Measurements from ENCODE around the gene MROH2B.
A peak's percentile ranks its signal among the peaks of the same experiment; 100 is the strongest.
"Not testable (repeated sequence)": the region's sequence is repeated elsewhere in the genome, so short reads cannot be mapped to it uniquely, and the experiment has no call there.

The MROH2B gene

GRCh38 chr5:41071242-41071641, at the start of gene MROH2B:
TSS of gene MROH2B (minus strand) at chr5:41071342. CDS start at chr5:41070852, 490 bp downstream.
- DNase-seq: no peak

GRCh38 chr5:41120600-41120999, 49.5 kb upstream of the MROH2B start:
- DNase-seq: no peak

- no peak for DNase-seq
These were observed 47.0 kb upstream of the MROH2B start for GRCh38 chr5:41118177-41118576.

GRCh38 chr5:41115281-41115680, 44.1 kb upstream of the MROH2B start:
- DNase-seq: peak; percentile 32

- no peak for DNase-seq
These were observed 41.6 kb upstream of the MROH2B start for GRCh38 chr5:41112486-41113455.

GRCh38 chr5:41109186-41109585, 38.0 kb upstream of the MROH2B start:
- DNase-seq: no peak

GRCh38 chr5:41102341-41102740, 31.2 kb upstream of the MROH2B start:
- DNase-seq: no peak

GRCh38 chr5:41097642-41098041, 26.5 kb upstream of the MROH2B start:
- no peak for DNase-seq

- DNase-seq: no peak
These were observed 24.4 kb upstream of the MROH2B start for GRCh38 chr5:41095324-41096101.

GRCh38 chr5:41094871-41095270, 23.7 kb upstream of the MROH2B start:
- no peak for DNase-seq

- DNase-seq: no peak
These were observed 22.7 kb upstream of the MROH2B start for GRCh38 chr5:41093803-41094202.

GRCh38 chr5:41087461-41087860, 16.3 kb upstream of the MROH2B start:
- no peak for DNase-seq

GRCh38 chr5:41083306-41083705, 12.2 kb upstream of the MROH2B start:
- DNase-seq: no peak

GRCh38 chr5:41071975-41072374, 833 bp upstream of the MROH2B start:
- no peak for DNase-seq

GRCh38 chr5:41067714-41068568, 3.2 kb downstream of the MROH2B start:
- no peak for DNase-seq

GRCh38 chr5:41065691-41066335, 5.3 kb downstream of the MROH2B start:
- no peak for DNase-seq

- no peak for DNase-seq
These were observed 13.2 kb downstream of the MROH2B start for GRCh38 chr5:41057940-41058339.

GRCh38 chr5:41057231-41057630, 13.9 kb downstream of the MROH2B start:
- DNase-seq: no peak

GRCh38 chr5:41048986-41049385, 22.2 kb downstream of the MROH2B start:
- no peak for DNase-seq

- no peak for DNase-seq
These were observed 27.9 kb downstream of the MROH2B start for GRCh38 chr5:41043109-41043747.

GRCh38 chr5:41032973-41033372, 38.2 kb downstream of the MROH2B start:
- no peak for DNase-seq

- not testable (repeated sequence) for DNase-seq
These were observed 48.5 kb downstream of the MROH2B start for GRCh38 chr5:41022600-41022999.
